PC-9 (cell line): ENCODE data around the gene SBF2.

Source experiments
- CTCF ChIP-seq: fragments of 200-600 bp; sonication (generic); conservative IDR thresholded peaks from 2 replicates; pipeline ENCODE4 v1.6.1; 2017; ENCODE audit warnings: mixed run types, antibody characterized with exemption, mild to moderate bottlenecking, moderate library complexity
- EZH2 ChIP-seq: fragments of 200-600 bp; sonication (generic); IDR thresholded peaks from 2 replicates; pipeline ENCODE4 v1.8.0; 2017; ENCODE audit warnings: antibody characterized with exemption, low read depth

GRCh38 chr11:10331548-10332289, 37.7 kb upstream of the SBF2 start:
- TF ChIP-seq CTCF (no peak), EZH2 (no peak)
